Posterior vena cava (tissue), 2 donors: Measurements from ENCODE around the gene RBAK. TPM values are rescaled to one million over a fixed set of nuclear protein-coding genes. Genes with fewer than 3 reads are reported as not detected.

Experiments
- DNase-seq: peaks from one replicate; pipeline ENCODE4 v3.0.0-alpha.2; 2020; ENCODE audit warnings: low spot score
- intact Hi-C, 2 donors: fragments of 100-400 bp; cut with DNase I; formaldehyde crosslinking; loops; one replicate each; pipeline versions ENCODE4 v1.14.1 to v1.14.2; 2022 to 2023
- total RNA-seq, 2 donors: library from RNA; stranded (reverse); fragmentation: NEBNext Ultra II Directional; extraction: Animal tissue kit (Norgen Biotek cat#: 25700); gene quantifications; one replicate each; pipeline ENCODE4 v1.2.1, GENCODE V29; 2021
- donor health status: DM: yes; HTN: yes; CAD: no.
- donor health status: DM: yes; HTN: yes; CAD: no.

Gene RBAK
- total RNA-seq, 2 donors from 2014 or later = 10.9 to 12.6 TPM

GRCh38 chr7:5117095-5117970 lies 71.7 kb downstream of the RBAK start:
- intact Hi-C loops = no loop called here
- no peak for DNase-seq

Other genes starting within 250 kb of the RBAK start
- gene PAPOLB, start 183.8 kb upstream of the RBAK start, total RNA-seq = under 1 TPM; 0.19 to 0.24 TPM
- gene RADIL, start 162.1 kb upstream of the RBAK start, total RNA-seq = 1 to 10 TPM; 4.3 to 5.0 TPM
- not detected for gene MMD2, start 86.7 kb upstream of the RBAK start, total RNA-seq
- 10 to 100 TPM; 37.2 to 38.7 TPM for gene WIPI2, start 144.4 kb downstream of the RBAK start, total RNA-seq
- gene SLC29A4, start 237.1 kb downstream of the RBAK start, total RNA-seq = 1 to 10 TPM in 1 of 2 donors, under 1 TPM in 1; 0.90 to 1.4 TPM